Tibial nerve (tissue), 4 donors: ENCODE measurements around the gene MSX1. TPM values are rescaled to one million over a fixed set of nuclear protein-coding genes. Genes with fewer than 3 reads are reported as not detected.

Source experiments
- DNase-seq, 2 donors: peaks; one replicate each; pipeline ENCODE4 v3.0.0-alpha.2; 2019; ENCODE audit warnings: low spot score in 2 of 2
- H3K27ac ChIP-seq, 4 donors: fragments of 200-600 bp; sonication (generic) in 3 of 4; one replicate each; pipeline ENCODE4 v1.5.1; 2017 to 2019; ENCODE audit warnings: mild to moderate bottlenecking in 1 of 4
- H3K27me3 ChIP-seq, 2 donors: fragments of 200-600 bp; sonication (generic) in 1 of 2; one replicate each; pipeline versions ENCODE4 v1.5.1 to v1.6.0; 2017 to 2019
- H3K36me3 ChIP-seq, 3 donors: fragments of 200-600 bp; sonication (generic); one replicate each; pipeline ENCODE4 v1.5.1; 2018 to 2019
- H3K4me1 ChIP-seq, 4 donors: fragments of 200-600 bp; sonication (generic) in 3 of 4; one replicate each; pipeline ENCODE4 v1.5.1; 2017 to 2019
- H3K4me3 ChIP-seq, 4 donors: fragments of 200-600 bp; sonication (generic) in 3 of 4; one replicate each; pipeline ENCODE4 v1.5.1; 2017 to 2019; ENCODE audit warnings: mild to moderate bottlenecking in 1 of 4, moderate library complexity in 1 of 4
- H3K9me3 ChIP-seq, 4 donors: fragments of 200-600 bp; sonication (generic) in 3 of 4; one replicate each; pipeline ENCODE4 v1.5.1; 2017 to 2019
- EP300 ChIP-seq, 2 donors: sonication (generic); formaldehyde crosslinking; IDR thresholded peaks; one replicate each; pipeline ENCODE4 v1.6.1; 2017; ENCODE audit warnings: antibody characterized with exemption in 2 of 2, mild to moderate bottlenecking in 1 of 2
- POLR2A ChIP-seq, 2 donors: fragments of 450-650 bp; IDR thresholded peaks; one replicate each; pipeline ENCODE4 v1.6.1; 2017; ENCODE audit warnings: antibody characterized with exemption in 2 of 2, mild to moderate bottlenecking in 2 of 2, moderate library complexity in 2 of 2
- WGBS, 2 donors: methylation state at CpG; one replicate each; pipeline ENCODE4 v1.1.5; 2018; 5-methylcytosine and 5-hydroxymethylcytosine counted together
- total RNA-seq, 4 donors: library from RNA; depleted of rRNA; stranded (reverse); fragments of >200 nt; gene quantifications; one replicate each; pipeline ENCODE4 v1.1.0, GENCODE V29; 2016
- TF ChIP-seq, protein P1 (sequence below), 5 experiments: fragments of 200-600 bp in 3 of 5; fragments of 450-650 bp in 2 of 5; sonication (generic) in 3 of 5; IDR thresholded peaks; one replicate each; pipeline ENCODE4 v1.5.1; 2016 to 2019; ENCODE audit warnings: antibody characterized with exemption in 5 of 5, mild to moderate bottlenecking in 3 of 5, moderate library complexity in 2 of 5

Gene MSX1
- total RNA-seq, 4 donors from 2014 or later = 9.4 to 42.3 (median 21.7) TPM

DNA sequence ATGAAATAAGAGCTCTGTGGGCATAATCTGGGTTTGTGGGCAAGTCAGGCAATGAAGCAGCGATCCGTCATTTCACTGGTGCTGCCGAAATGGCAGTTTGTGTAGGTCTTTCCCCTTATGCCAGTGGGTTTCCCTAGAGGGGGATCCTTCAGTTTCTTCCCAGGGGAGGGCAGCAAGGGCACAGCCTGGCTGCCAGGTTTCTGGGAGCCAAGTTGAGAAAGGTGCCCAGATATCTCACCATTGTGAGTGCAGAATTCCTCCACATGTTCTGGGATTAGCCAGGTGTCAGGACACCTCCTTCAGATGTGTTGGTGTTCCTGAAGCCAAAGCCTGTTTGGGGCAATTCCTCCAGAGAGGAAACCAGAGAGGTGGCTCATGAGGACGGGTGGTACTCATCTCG, 28.0 kb downstream of the MSX1 start:
- H3K36me3 ChIP-seq = no peaks in the 10 kb centered on the region
- no peaks in the 10 kb centered on the region for H3K4me1 ChIP-seq
- no peak for DNase-seq
- H3K27ac ChIP-seq = no peak overlapping the region
- H3K4me3 ChIP-seq = no peak overlapping the region
- 71 to 72% methylated on average over 5 of the region's 5 CpGs for WGBS, 2 donors
- no peaks in the 10 kb centered on the region for H3K9me3 ChIP-seq
- TF ChIP-seq, protein P1, sequence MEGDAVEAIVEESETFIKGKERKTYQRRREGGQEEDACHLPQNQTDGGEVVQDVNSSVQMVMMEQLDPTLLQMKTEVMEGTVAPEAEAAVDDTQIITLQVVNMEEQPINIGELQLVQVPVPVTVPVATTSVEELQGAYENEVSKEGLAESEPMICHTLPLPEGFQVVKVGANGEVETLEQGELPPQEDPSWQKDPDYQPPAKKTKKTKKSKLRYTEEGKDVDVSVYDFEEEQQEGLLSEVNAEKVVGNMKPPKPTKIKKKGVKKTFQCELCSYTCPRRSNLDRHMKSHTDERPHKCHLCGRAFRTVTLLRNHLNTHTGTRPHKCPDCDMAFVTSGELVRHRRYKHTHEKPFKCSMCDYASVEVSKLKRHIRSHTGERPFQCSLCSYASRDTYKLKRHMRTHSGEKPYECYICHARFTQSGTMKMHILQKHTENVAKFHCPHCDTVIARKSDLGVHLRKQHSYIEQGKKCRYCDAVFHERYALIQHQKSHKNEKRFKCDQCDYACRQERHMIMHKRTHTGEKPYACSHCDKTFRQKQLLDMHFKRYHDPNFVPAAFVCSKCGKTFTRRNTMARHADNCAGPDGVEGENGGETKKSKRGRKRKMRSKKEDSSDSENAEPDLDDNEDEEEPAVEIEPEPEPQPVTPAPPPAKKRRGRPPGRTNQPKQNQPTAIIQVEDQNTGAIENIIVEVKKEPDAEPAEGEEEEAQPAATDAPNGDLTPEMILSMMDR (IDR thresholded peaks at IDR 0.05) = no peak
- TF ChIP-seq EP300 (IDR thresholded peaks at IDR 0.05) (no peak), POLR2A (IDR thresholded peaks at IDR 0.05) (no peak)
- H3K27me3 ChIP-seq = no peaks in the 10 kb centered on the region

DNA sequence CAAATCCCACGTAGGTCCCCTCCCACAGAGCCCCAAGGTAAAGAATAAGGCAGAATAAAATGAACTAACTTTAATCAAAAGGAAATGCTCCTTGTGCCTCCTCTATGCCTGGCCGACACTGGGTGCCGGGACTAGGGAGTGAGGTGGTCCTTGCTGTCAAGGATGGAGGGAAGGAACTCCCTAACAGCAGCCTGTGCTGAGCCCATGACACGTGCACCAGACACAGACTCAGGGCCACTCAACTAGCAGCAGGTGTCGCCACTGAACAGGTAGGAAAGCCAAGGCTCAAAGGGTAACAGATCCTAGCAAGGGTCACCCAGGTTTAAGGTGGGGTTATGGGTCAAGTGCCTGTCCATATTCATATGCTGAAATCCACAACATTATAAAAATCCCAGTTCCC, 29.2 kb downstream of the MSX1 start:
- DNase-seq = no peak
- no peak overlapping the region for H3K27ac ChIP-seq
- no peaks in the 10 kb centered on the region for H3K36me3 ChIP-seq
- no peaks in the 10 kb centered on the region for H3K4me1 ChIP-seq
- TF ChIP-seq POLR2A (IDR thresholded peaks at IDR 0.05) (no peak), EP300 (IDR thresholded peaks at IDR 0.05) (no peak)
- TF ChIP-seq, protein P1 (IDR thresholded peaks at IDR 0.05) = no peak
- H3K9me3 ChIP-seq = no peaks in the 10 kb centered on the region
- WGBS, 2 donors = 77 to 81% methylated on average over 5 of the region's 5 CpGs
- no peak overlapping the region for H3K4me3 ChIP-seq
- H3K27me3 ChIP-seq = no peaks in the 10 kb centered on the region

DNA sequence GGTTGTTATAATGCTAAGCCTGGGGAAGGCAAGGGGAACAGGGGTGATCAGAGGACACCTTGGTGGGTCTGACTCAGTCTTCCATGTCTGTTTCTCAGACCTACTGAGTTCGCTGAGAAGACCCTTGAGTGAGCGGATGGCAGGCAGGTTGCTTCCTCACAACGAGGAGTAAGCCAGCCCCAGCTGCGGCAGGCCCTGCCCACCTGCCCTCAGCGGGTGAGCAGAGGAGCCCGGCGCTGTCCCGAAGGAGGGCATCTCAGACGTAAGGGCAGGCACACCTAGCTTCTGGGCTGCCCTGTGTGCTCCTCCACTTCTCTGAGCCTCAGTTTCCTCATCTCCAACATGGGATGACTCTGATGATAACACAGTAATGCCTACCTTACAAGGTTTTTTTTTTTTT, 30.3 kb downstream of the MSX1 start:
- Histone ChIP-seq H3K36me3 (no peaks in the 10 kb centered on the region), H3K27ac (no peak overlapping the region), H3K27me3 (no peaks in the 10 kb centered on the region), H3K4me1 (no peaks in the 10 kb centered on the region), H3K4me3 (no peak overlapping the region), H3K9me3 (no peaks in the 10 kb centered on the region)
- TF ChIP-seq EP300 (IDR thresholded peaks at IDR 0.05) (no peak), POLR2A (IDR thresholded peaks at IDR 0.05) (no peak)
- TF ChIP-seq, protein P1 (IDR thresholded peaks at IDR 0.05) = no peak
- WGBS, 2 donors = 74 to 86% methylated on average over 9 of the region's 9 CpGs
- no peak for DNase-seq

GRCh38 chr4:4890574-4891255, 31.2 kb downstream of the MSX1 start:
- DNase-seq = no peak
- no peaks in the 10 kb centered on the region for H3K36me3 ChIP-seq
- no peaks in the 10 kb centered on the region for H3K4me1 ChIP-seq
- no peak overlapping the region for H3K27ac ChIP-seq
- H3K4me3 ChIP-seq = no peak overlapping the region
- 64 to 72% methylated on average over 7 of the region's 7 CpGs for WGBS, 2 donors
- TF ChIP-seq POLR2A (IDR thresholded peaks at IDR 0.05) (no peak), EP300 (IDR thresholded peaks at IDR 0.05) (no peak)
- TF ChIP-seq, protein P1 (IDR thresholded peaks at IDR 0.05) = no peak
- H3K9me3 ChIP-seq = no peaks in the 10 kb centered on the region
- H3K27me3 ChIP-seq = no peaks in the 10 kb centered on the region

DNA sequence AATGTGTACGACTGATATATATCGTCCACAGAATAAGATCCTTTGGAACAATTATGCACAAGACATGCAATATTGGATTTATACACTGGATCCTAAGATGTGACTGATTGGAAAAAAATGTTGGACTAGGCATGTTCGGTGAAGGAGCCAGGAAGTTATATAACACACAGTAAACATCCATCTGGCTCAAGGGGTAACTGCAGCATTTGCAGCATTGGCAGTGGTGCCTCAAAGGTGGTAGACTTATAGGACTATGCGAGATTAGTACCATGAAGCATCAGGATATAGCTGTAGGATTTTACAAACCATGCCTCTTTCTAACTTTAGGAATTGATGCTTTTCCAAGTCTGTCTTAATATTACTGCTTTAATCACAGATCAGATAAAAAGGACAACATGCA, 34.3 kb downstream of the MSX1 start:
- TF ChIP-seq, protein P1 (IDR thresholded peaks at IDR 0.05) = no peak
- TF ChIP-seq POLR2A (IDR thresholded peaks at IDR 0.05) = no peak
- TF ChIP-seq EP300 (IDR thresholded peaks at IDR 0.05) = no peak
- WGBS, 2 donors = 83 to 84% methylated on average over 4 of the region's 4 CpGs
- no peak for DNase-seq

More for the DNA sequence above, 34.3 kb downstream of the MSX1 start:
- no peaks in the 10 kb centered on the region for H3K4me1 ChIP-seq
- no peaks in the 10 kb centered on the region for H3K36me3 ChIP-seq
- no peaks in the 10 kb centered on the region for H3K9me3 ChIP-seq
- no peak overlapping the region for H3K4me3 ChIP-seq
- no peaks in the 10 kb centered on the region for H3K27me3 ChIP-seq
- H3K27ac ChIP-seq = no peak overlapping the region
